Keratinocyte (primary cell): ENCODE data around the gene NELL1. TPM values are rescaled to one million over a fixed set of nuclear protein-coding genes. Genes with fewer than 3 reads are reported as not detected.

Experiments
- DNase-seq: peaks from one replicate; pipeline ENCODE4 v3.0.0-alpha.2; 2011; ENCODE audit warnings: low read depth, missing footprints, low spot score
- FAIRE-seq: peaks from 2 replicates; lab custom pipeline; 2011; peaks lifted over from hg19 to GRCh38; lab: Jason Lieb, UNC
- H2AFZ ChIP-seq: 2 replicates; pipeline ENCODE4 v1.6.0; 2012; ENCODE audit warnings: low read length, control low read depth, inconsistent platforms; ENCODE audit not compliant: control insufficient read depth
- H3K27ac ChIP-seq: 2 replicates; pipeline ENCODE4 v1.5.1; 2011; ENCODE audit warnings: low read length; ENCODE audit not compliant: control insufficient read depth, insufficient read depth
- H3K27me3 ChIP-seq: 3 replicates; pipeline ENCODE4 v1.6.0; 2011; ENCODE audit warnings: low read length; ENCODE audit not compliant: control insufficient read depth, insufficient read depth; ENCODE audit errors: extremely low read depth
- H3K36me3 ChIP-seq, 2 experiments: 2 replicates in 1 of 2; 3 replicates in 1 of 2; pipeline ENCODE4 v1.5.1; 2011; ENCODE audit warnings: low read length in 2 of 2, mild to moderate bottlenecking in 1 of 2; ENCODE audit not compliant: control insufficient read depth in 2 of 2, insufficient read depth in 2 of 2; ENCODE audit errors: extremely low read depth in 1 of 2
- H3K4me1 ChIP-seq: 3 replicates; pipeline ENCODE4 v1.5.1; 2011; ENCODE audit warnings: low read length; ENCODE audit not compliant: control insufficient read depth, insufficient read depth; ENCODE audit errors: extremely low read depth
- H3K4me2 ChIP-seq: 3 replicates; pipeline ENCODE4 v1.6.0; 2011; ENCODE audit warnings: low read depth, low read length; ENCODE audit not compliant: control insufficient read depth, insufficient read depth; ENCODE audit errors: extremely low read depth
- H3K4me3 ChIP-seq, 3 experiments: fragments of 200-600 bp in 1 of 3; sonication (generic) in 1 of 3; 2 replicates in 2 of 3; 3 replicates in 1 of 3; pipeline ENCODE4 v1.5.1; 2011 to 2016; ENCODE audit warnings: low read length in 3 of 3, mild to moderate bottlenecking in 3 of 3, control low read depth in 2 of 3, inconsistent platforms in 1 of 3, low read depth in 1 of 3, mixed read lengths in 1 of 3, mixed run types in 1 of 3, moderate library complexity in 1 of 3; ENCODE audit not compliant: control insufficient read depth in 2 of 3, insufficient read depth in 2 of 3; ENCODE audit errors: extremely low read depth in 1 of 3
- H3K79me2 ChIP-seq: 2 replicates; pipeline ENCODE4 v1.6.0; 2012; ENCODE audit warnings: low read length; ENCODE audit not compliant: control insufficient read depth, insufficient read depth
- H3K9ac ChIP-seq: 3 replicates; pipeline ENCODE4 v1.6.0; 2011; ENCODE audit warnings: low read length; ENCODE audit not compliant: control insufficient read depth, insufficient read depth; ENCODE audit errors: extremely low read depth
- H3K9me1 ChIP-seq: 3 replicates; pipeline ENCODE4 v1.6.0; 2011; ENCODE audit warnings: low read length; ENCODE audit not compliant: control insufficient read depth, insufficient read depth; ENCODE audit errors: extremely low read depth
- H3K9me3 ChIP-seq: 2 replicates; pipeline ENCODE4 v1.5.1; 2012; ENCODE audit warnings: low read depth, low read length; ENCODE audit not compliant: control insufficient read depth
- H4K20me1 ChIP-seq: 3 replicates; pipeline ENCODE4 v1.6.0; 2011; ENCODE audit warnings: low read length; ENCODE audit not compliant: control insufficient read depth, insufficient read depth; ENCODE audit errors: extremely low read depth
- EZH2 ChIP-seq: IDR thresholded peaks from one replicate; pipeline ENCODE4 v1.6.1; 2012; ENCODE audit warnings: inconsistent platforms, mild to moderate bottlenecking, low read length, moderate library complexity
- dilution Hi-C: fragments of 300-500 bp; cut with MboI; formaldehyde crosslinking; loops from one replicate; pipeline ENCODE4 v1.7.0; 2020; ENCODE audit warnings: low sequenced_read_pairs; ENCODE audit not compliant: extremely low pct_ligation_motif_present
- polyA plus RNA-seq, 5 experiments: library from polyadenylated mRNA; depleted of rRNA in 3 of 5; stranded (reverse) in 3 of 5; stranded (forward) in 1 of 5; unstranded in 1 of 5; fragments of >200 nt; gene quantifications; 1 replicate in 1 of 5; 2 replicates in 3 of 5; 3 replicates in 1 of 5; pipeline versions ENCODE4 v1.2.1 to v1.2.3, GENCODE V29; 2011 to 2012; ENCODE audit warnings: missing spikeins in 2 of 5, low read depth in 1 of 5, low replicate concordance in 1 of 5
- TF ChIP-seq, protein P1 (sequence below), 3 experiments: IDR thresholded peaks in 1 of 3; conservative IDR thresholded peaks in 1 of 3; optimal IDR thresholded peaks in 1 of 3; 2 replicates in 2 of 3; 3 replicates in 1 of 3; pipeline versions ENCODE3 to v1.5.1; 2011; ENCODE audit warnings: low read length in 3 of 3, mild to moderate bottlenecking in 3 of 3, moderate library complexity in 2 of 3, control low read depth in 1 of 3, inconsistent platforms in 1 of 3; ENCODE audit not compliant: insufficient read depth in 2 of 3; ENCODE audit errors: extremely low read depth in 1 of 3

NELL1 gene
- polyA plus RNA-seq, 1 donor (not counting 4 experiments of a cell fraction or from before 2014, with no cell fraction given), result not detected

- Histone ChIP-seq H3K79me2 (no peaks in the 10 kb centered on the region), H3K27ac (no peak overlapping the region), H3K27me3 (no peaks in the 10 kb centered on the region), H4K20me1 (no peaks in the 10 kb centered on the region), H3K9me3 (no peaks in the 10 kb centered on the region), H3K4me1 (peaks cover 11% of the 10 kb centered on the region), H3K4me3 (no peak overlapping the region), H3K4me2 (no peak overlapping the region), H3K9ac (no peak overlapping the region), H3K9me1 (no peaks in the 10 kb centered on the region), H2AFZ (no peak overlapping the region), H3K36me3 (no peaks in the 10 kb centered on the region)
- no peak for TF ChIP-seq EZH2
- TF ChIP-seq, protein P1, sequence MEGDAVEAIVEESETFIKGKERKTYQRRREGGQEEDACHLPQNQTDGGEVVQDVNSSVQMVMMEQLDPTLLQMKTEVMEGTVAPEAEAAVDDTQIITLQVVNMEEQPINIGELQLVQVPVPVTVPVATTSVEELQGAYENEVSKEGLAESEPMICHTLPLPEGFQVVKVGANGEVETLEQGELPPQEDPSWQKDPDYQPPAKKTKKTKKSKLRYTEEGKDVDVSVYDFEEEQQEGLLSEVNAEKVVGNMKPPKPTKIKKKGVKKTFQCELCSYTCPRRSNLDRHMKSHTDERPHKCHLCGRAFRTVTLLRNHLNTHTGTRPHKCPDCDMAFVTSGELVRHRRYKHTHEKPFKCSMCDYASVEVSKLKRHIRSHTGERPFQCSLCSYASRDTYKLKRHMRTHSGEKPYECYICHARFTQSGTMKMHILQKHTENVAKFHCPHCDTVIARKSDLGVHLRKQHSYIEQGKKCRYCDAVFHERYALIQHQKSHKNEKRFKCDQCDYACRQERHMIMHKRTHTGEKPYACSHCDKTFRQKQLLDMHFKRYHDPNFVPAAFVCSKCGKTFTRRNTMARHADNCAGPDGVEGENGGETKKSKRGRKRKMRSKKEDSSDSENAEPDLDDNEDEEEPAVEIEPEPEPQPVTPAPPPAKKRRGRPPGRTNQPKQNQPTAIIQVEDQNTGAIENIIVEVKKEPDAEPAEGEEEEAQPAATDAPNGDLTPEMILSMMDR (optimal IDR thresholded peaks at IDR 0.05 in 1 of 3, IDR thresholded peaks at IDR 0.05 in 1 of 3, conservative IDR thresholded peaks at IDR 0.05 in 1 of 3; ENCODE audit: extremely low read depth in 1 of 3, insufficient read depth in 2 of 3, low read length in 3 of 3), result no peak
- dilution Hi-C loops, result no loop called here
- FAIRE-seq (no peak), DNase-seq (no peak)
Observed at GRCh38 chr11:21461701-21462100, 792.3 kb downstream of the NELL1 start.

DNA sequence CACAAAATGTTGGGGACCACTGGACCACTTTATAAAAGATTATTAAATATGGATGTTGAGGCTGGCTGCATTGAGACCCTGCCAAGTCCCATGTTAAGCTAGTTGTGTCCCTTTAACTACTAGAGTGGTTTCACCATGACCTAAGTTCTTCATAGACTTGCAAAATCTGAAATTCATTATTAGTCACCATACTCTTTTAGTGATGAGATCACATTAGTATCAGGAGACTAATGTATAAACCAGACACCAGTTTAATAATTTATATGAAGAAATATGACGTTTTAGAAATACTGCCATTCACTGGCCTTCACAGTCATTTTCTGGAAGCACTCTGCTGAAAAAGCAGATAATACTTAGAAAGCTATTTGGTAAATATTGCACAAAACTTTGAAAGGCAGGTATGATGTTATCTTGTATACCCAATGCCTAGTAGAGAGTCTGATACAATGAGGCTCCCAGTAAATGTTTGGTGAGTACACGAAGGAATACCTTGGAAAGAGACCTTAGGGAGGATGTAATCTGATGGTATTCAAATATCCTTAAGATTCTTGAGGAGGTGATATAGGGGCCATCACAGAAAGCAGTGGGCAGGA, 795.3 kb downstream of the NELL1 start:
- Histone ChIP-seq H4K20me1 (no peaks in the 10 kb centered on the region), H3K4me3 (no peak overlapping the region), H3K27me3 (no peaks in the 10 kb centered on the region), H3K36me3 (no peaks in the 10 kb centered on the region), H3K9ac (no peak overlapping the region), H3K79me2 (no peaks in the 10 kb centered on the region), H3K9me3 (no peaks in the 10 kb centered on the region), H3K27ac (no peak overlapping the region), H3K9me1 (no peaks in the 10 kb centered on the region), H2AFZ (no peak overlapping the region), H3K4me1 (peaks cover 9% of the 10 kb centered on the region), H3K4me2 (no peak overlapping the region)
- dilution Hi-C loops, result no loop called here
- TF ChIP-seq, protein P1 (optimal IDR thresholded peaks at IDR 0.05 in 1 of 3, IDR thresholded peaks at IDR 0.05 in 1 of 3, conservative IDR thresholded peaks at IDR 0.05 in 1 of 3; ENCODE audit: extremely low read depth in 1 of 3, insufficient read depth in 2 of 3, low read length in 3 of 3), result no peak
- TF ChIP-seq EZH2, result no peak
- DNase-seq (no peak), FAIRE-seq (no peak)
